Measurements from ENCODE around the gene ANKRD7.

- TF ChIP-seq SUZ12 (IDR thresholded peaks at IDR 0.05; ENCODE audit: extremely low read depth, insufficient read depth, insufficient read length) = no peak
- TF ChIP-seq ZNF274 (IDR thresholded peaks at IDR 0.05; ENCODE audit: low read depth, low read length) = no peak
- TF ChIP-seq YY1 (IDR thresholded peaks at IDR 0.05; ENCODE audit: insufficient read depth, insufficient read length) = no peak
Measured at GRCh38 chr7:118184565-118184940, 40.0 kb upstream of the ANKRD7 start.
